Endothelial cell of umbilical vein (primary cell): ENCODE measurements around the gene CDK5RAP2. TPM values are rescaled to one million over a fixed set of nuclear protein-coding genes. Genes with fewer than 3 reads are reported as not detected.

Experiments
- BruUV-seq: library from RNA; stranded (reverse); fragments of 400-500 nt; replicated peaks from 2 replicates; lab custom pipeline; 2021; lab: Mats Ljungman, UMichigan
- CTCF ChIA-PET: fragments of 300-600, 350-600 bp; sonication (Branson Sonifier 250); formaldehyde crosslinking; loops from one replicate; lab custom pipeline; 2021; ENCODE audit warnings: antibody characterized with exemption, inconsistent platforms; lab: Charles Lee
- POLR2A ChIA-PET: fragments of 300-600, 350-600 bp; sonication (Branson Sonifier 250); formaldehyde crosslinking; loops from one replicate; lab custom pipeline; 2021; ENCODE audit warnings: antibody characterized with exemption, inconsistent platforms; lab: Charles Lee
- DNase-seq: peaks from one replicate; pipeline ENCODE4 v3.0.0-alpha.2; 2011; ENCODE audit warnings: low read depth, low spot score
- FAIRE-seq: peaks from 2 replicates; lab custom pipeline; 2011; peaks lifted over from hg19 to GRCh38; lab: Jason Lieb, UNC
- H2AFZ ChIP-seq: 2 replicates; pipeline ENCODE4 v1.6.0; 2012; ENCODE audit warnings: low read depth, low read length, control low read depth, inconsistent platforms
- H3K27ac ChIP-seq: 2 replicates; pipeline ENCODE4 v1.5.1; 2011; ENCODE audit warnings: low read depth, mild to moderate bottlenecking, control low read depth, low read length, moderate library complexity; ENCODE audit not compliant: insufficient read depth
- H3K27me3 ChIP-seq, 2 experiments: 2 replicates each; pipeline versions ENCODE4 v1.6.0 to v1.6.1; 2011; ENCODE audit warnings: low read length in 2 of 2, mixed read lengths in 1 of 2; ENCODE audit not compliant: control insufficient read depth in 2 of 2, insufficient read depth in 2 of 2
- H3K36me3 ChIP-seq, 2 experiments: 2 replicates in 1 of 2; 3 replicates in 1 of 2; pipeline ENCODE4 v1.5.1; 2011; ENCODE audit warnings: low read length in 2 of 2, mild to moderate bottlenecking in 1 of 2, moderate library complexity in 1 of 2; ENCODE audit not compliant: control insufficient read depth in 2 of 2, insufficient read depth in 2 of 2; ENCODE audit errors: extremely low read depth in 1 of 2
- H3K4me1 ChIP-seq: 3 replicates; pipeline ENCODE4 v1.5.1; 2011; ENCODE audit warnings: mild to moderate bottlenecking, low read length; ENCODE audit not compliant: control insufficient read depth, insufficient read depth; ENCODE audit errors: extremely low read depth
- H3K4me2 ChIP-seq: 2 replicates; pipeline ENCODE4 v1.6.1; 2011; ENCODE audit warnings: low read length, control low read depth, mixed read lengths; ENCODE audit not compliant: insufficient read depth
- H3K4me3 ChIP-seq, 3 experiments: fragments of 200-600 bp in 1 of 3; sonication (generic), shearing (Covaris generic) in 1 of 3; replicated peaks in 1 of 3; 2 replicates each; pipeline ENCODE4 v1.5.1; 2011 to 2016; ENCODE audit warnings: control low read depth in 3 of 3, low read length in 3 of 3, mild to moderate bottlenecking in 2 of 3, inconsistent platforms in 1 of 3, low read depth in 1 of 3, moderate library complexity in 1 of 3; ENCODE audit not compliant: insufficient read depth in 1 of 3
- H3K79me2 ChIP-seq: 2 replicates; pipeline ENCODE4 v1.6.0; 2012; ENCODE audit warnings: low read length, inconsistent platforms; ENCODE audit not compliant: control insufficient read depth, insufficient read depth
- H3K9ac ChIP-seq: replicated peaks from 2 replicates; pipeline ENCODE3; 2011; ENCODE audit warnings: low read length, control low read depth; ENCODE audit not compliant: insufficient read depth; ENCODE audit errors: extremely low read depth
- H3K9me1 ChIP-seq: replicated peaks from 3 replicates; pipeline ENCODE4 v1.6.0; 2011; ENCODE audit warnings: mild to moderate bottlenecking, low read length; ENCODE audit not compliant: control insufficient read depth, insufficient read depth; ENCODE audit errors: extremely low read depth
- H3K9me3 ChIP-seq: replicated peaks from 2 replicates; pipeline ENCODE4 v1.5.1; 2012; ENCODE audit warnings: low read length, inconsistent platforms; ENCODE audit not compliant: control insufficient read depth, insufficient read depth
- H4K20me1 ChIP-seq: replicated peaks from 2 replicates; pipeline ENCODE3; 2011; ENCODE audit warnings: mild to moderate bottlenecking, low read length; ENCODE audit not compliant: control insufficient read depth, insufficient read depth; ENCODE audit errors: extremely low read depth
- CTCF ChIP-seq, 2 donors: IDR thresholded peaks; 1 replicate in 1 of 2; 2 replicates in 1 of 2; pipeline ENCODE4 v1.5.1; 2011; ENCODE audit warnings: low read length in 2 of 2, mild to moderate bottlenecking in 2 of 2, moderate library complexity in 2 of 2, control low read depth in 1 of 2, inconsistent platforms in 1 of 2, low read depth in 1 of 2; ENCODE audit not compliant: insufficient read depth in 1 of 2; ENCODE audit errors: extremely low read depth in 1 of 2
- EZH2 ChIP-seq: IDR thresholded peaks from 2 replicates; pipeline ENCODE4 v1.6.1; 2012; ENCODE audit warnings: borderline replicate concordance, low read depth, mild to moderate bottlenecking, moderate library complexity, low read length, inconsistent platforms; ENCODE audit not compliant: severe bottlenecking
- FOS ChIP-seq: IDR thresholded peaks from 2 replicates; pipeline ENCODE4 v1.6.1; 2011; ENCODE audit warnings: mild to moderate bottlenecking, low read length, moderate library complexity, borderline replicate concordance; ENCODE audit not compliant: insufficient read depth
- GATA2 ChIP-seq: IDR thresholded peaks from 2 replicates; pipeline ENCODE4 v1.7.0; 2011; ENCODE audit warnings: low read depth, mild to moderate bottlenecking, moderate library complexity, mixed read lengths, low read length; ENCODE audit not compliant: insufficient read length, insufficient read depth
- JUN ChIP-seq: IDR thresholded peaks from 2 replicates; pipeline ENCODE4 v1.6.1; 2011; ENCODE audit warnings: borderline replicate concordance, low read depth; ENCODE audit not compliant: insufficient read length, insufficient read depth
- MAX ChIP-seq: IDR thresholded peaks from 2 replicates; pipeline ENCODE4 v1.6.1; 2011; ENCODE audit not compliant: insufficient read depth, insufficient read length
- MYC ChIP-seq: IDR thresholded peaks from one replicate; pipeline ENCODE4 v1.6.1; 2011; ENCODE audit warnings: mild to moderate bottlenecking, low read depth, low read length
- POLR2A ChIP-seq: IDR thresholded peaks from 2 replicates; pipeline ENCODE4 v1.6.1; 2012; ENCODE audit warnings: low read depth, mild to moderate bottlenecking, control low read depth, low read length
- POLR2AphosphoS5 ChIP-seq: IDR thresholded peaks from 2 replicates; pipeline ENCODE4 v1.6.1; 2012; ENCODE audit warnings: low read depth, mild to moderate bottlenecking, control low read depth, low read length, moderate library complexity; ENCODE audit not compliant: insufficient read depth
- dilution Hi-C: fragments of 300-500 bp; cut with MboI; formaldehyde crosslinking; loops from one replicate; pipeline ENCODE4 v1.15.0; 2019; ENCODE audit warnings: low sequenced_read_pairs; ENCODE audit not compliant: extremely low pct_ligation_motif_present
- intact Hi-C: fragments of 100-400 bp; cut with micrococcal nuclease; formaldehyde crosslinking; loops from one replicate; pipeline ENCODE4 v1.10.0; 2022
- polyA plus RNA-seq, 4 experiments: library from polyadenylated mRNA; depleted of rRNA in 3 of 4; stranded (reverse) in 3 of 4; unstranded in 1 of 4; fragments of >200 nt; gene quantifications; 2 replicates each; pipeline versions ENCODE4 v1.2.1 to v1.2.3, GENCODE V29; 2011 to 2012; ENCODE audit warnings: missing spikeins in 1 of 4
- total RNA-seq: library from RNA; stranded (reverse); gene quantifications from 2 replicates; pipeline ENCODE4 v1.2.3, GENCODE V29; 2021

CDK5RAP2 gene
- total and polyA plus RNA-seq, 2 donors (not counting 3 experiments of a cell fraction or from before 2014, with no cell fraction given) = 17.5 to 56.7 TPM

GRCh38 chr9:120490888-120491595 is 88.9 kb downstream of the CDK5RAP2 start:
- BruUV-seq = no TSS peak
- no peaks in the 10 kb centered on the region for H3K9me1 ChIP-seq
- no peaks in the 10 kb centered on the region for H4K20me1 ChIP-seq
- H3K4me1 ChIP-seq = no peaks in the 10 kb centered on the region
- H3K9me3 ChIP-seq = no peaks in the 10 kb centered on the region
- no peak overlapping the region for H2AFZ ChIP-seq
- H3K27me3 ChIP-seq = no peaks in the 10 kb centered on the region
- intact Hi-C loops (no loop called here), dilution Hi-C loops (no loop called here)
- no peak for DNase-seq
- peaks cover 0 to 2% of the 10 kb centered on the region in 2 experiments for H3K36me3 ChIP-seq
- ChIA-PET CTCF (no interaction called here), POLR2A (no interaction called here)
- H3K9ac ChIP-seq = no peak overlapping the region
- no peak for TF ChIP-seq CTCF (IDR thresholded peaks at IDR 0.05; ENCODE audit: extremely low read depth in 1 of 2, insufficient read depth in 1 of 2, low read depth in 1 of 2, low read length in 2 of 2)
- TF ChIP-seq POLR2AphosphoS5 = no peak
- no peak for TF ChIP-seq MYC
- TF ChIP-seq JUN = no peak
- TF ChIP-seq POLR2A = no peak
- TF ChIP-seq GATA2 = no peak
- no peak for TF ChIP-seq MAX
- TF ChIP-seq EZH2 = no peak
- no peak for TF ChIP-seq FOS
- no peak for FAIRE-seq
- no peak overlapping the region for H3K4me2 ChIP-seq
- no peaks in the 10 kb centered on the region for H3K79me2 ChIP-seq
- no peak overlapping the region for H3K27ac ChIP-seq
- H3K4me3 ChIP-seq = no peak overlapping the region
